SK-N-SH (cell line): ENCODE results near the gene DCAF5.

Experiments
- EZH2phosphoT487 ChIP-seq: fragments of 200-600 bp; sonication (generic); IDR thresholded peaks from 2 replicates; pipeline ENCODE4 v1.6.1; 2017; ENCODE audit warnings: low read depth, mixed run types, mild to moderate bottlenecking, antibody characterized with exemption, moderate library complexity, borderline replicate concordance
- FOSL2 ChIP-seq: IDR thresholded peaks from 2 replicates; pipeline ENCODE4 v1.4.0; 2012; ENCODE audit warnings: low read depth, mild to moderate bottlenecking, moderate library complexity, borderline replicate concordance
- FOXM1 ChIP-seq: IDR thresholded peaks from 2 replicates; pipeline ENCODE4 v1.4.0; 2012; ENCODE audit warnings: low read depth, mild to moderate bottlenecking
- GABPA ChIP-seq: IDR thresholded peaks from 2 replicates; pipeline ENCODE4 v1.4.0; 2012; ENCODE audit warnings: low read depth, mild to moderate bottlenecking
- POLR2AphosphoS5 ChIP-seq: IDR thresholded peaks from 2 replicates; pipeline ENCODE4 v1.6.1; 2012; ENCODE audit warnings: low read depth, low read length
- SIN3A ChIP-seq: IDR thresholded peaks from 2 replicates; pipeline ENCODE4 v1.6.1; 2012; ENCODE audit warnings: low read depth, mild to moderate bottlenecking, low read length, moderate library complexity, borderline replicate concordance
- TAF1 ChIP-seq: IDR thresholded peaks from 2 replicates; pipeline ENCODE4 v1.6.1; 2012; ENCODE audit warnings: low read depth, mild to moderate bottlenecking, low read length, moderate library complexity, borderline replicate concordance
- TF ChIP-seq, protein P1 (sequence below): fragments of 200-600 bp; sonication (generic); IDR thresholded peaks from 2 replicates; pipeline ENCODE4 v1.6.1; 2017; ENCODE audit warnings: antibody characterized with exemption, mild to moderate bottlenecking, moderate library complexity
- TF ChIP-seq, protein P2 (sequence below): IDR thresholded peaks from 2 replicates; pipeline ENCODE4 v1.6.1; 2012; ENCODE audit warnings: mild to moderate bottlenecking, low read depth, low read length, moderate library complexity

DNA sequence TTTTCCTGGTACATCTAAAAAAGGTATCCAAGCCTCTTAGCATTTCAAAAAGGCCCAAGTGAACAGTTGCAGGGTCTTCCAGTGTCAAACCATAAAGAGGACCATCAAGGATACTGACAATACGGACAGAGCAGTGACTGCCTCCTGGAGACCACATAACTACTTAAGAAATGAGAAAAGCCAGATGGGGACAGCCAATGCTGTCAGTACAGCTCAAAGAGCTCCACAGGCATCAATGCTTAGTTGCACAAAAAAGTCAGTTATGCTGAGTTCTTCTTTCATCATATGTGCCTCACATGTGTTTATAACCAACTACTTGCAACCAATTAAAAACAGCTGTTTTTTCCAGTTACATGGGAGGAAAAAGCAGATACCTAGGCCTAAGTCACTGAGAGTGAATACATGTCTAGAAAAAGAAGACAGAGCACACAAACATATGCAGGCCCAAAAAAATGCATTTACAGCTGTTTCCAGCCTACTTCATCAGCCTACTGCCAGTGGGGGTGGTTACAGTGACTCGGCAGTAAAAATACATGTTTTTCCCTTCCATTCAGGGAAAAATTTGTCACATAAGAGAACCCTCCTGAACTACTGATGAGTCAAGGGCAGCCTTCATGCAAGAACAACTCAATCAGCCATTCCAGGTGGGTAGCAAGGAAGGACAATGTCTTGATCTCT, 84.0 kb downstream of the DCAF5 start:
- no peak for TF ChIP-seq GABPA
- TF ChIP-seq EZH2phosphoT487 = no peak
- TF ChIP-seq, protein P1, sequence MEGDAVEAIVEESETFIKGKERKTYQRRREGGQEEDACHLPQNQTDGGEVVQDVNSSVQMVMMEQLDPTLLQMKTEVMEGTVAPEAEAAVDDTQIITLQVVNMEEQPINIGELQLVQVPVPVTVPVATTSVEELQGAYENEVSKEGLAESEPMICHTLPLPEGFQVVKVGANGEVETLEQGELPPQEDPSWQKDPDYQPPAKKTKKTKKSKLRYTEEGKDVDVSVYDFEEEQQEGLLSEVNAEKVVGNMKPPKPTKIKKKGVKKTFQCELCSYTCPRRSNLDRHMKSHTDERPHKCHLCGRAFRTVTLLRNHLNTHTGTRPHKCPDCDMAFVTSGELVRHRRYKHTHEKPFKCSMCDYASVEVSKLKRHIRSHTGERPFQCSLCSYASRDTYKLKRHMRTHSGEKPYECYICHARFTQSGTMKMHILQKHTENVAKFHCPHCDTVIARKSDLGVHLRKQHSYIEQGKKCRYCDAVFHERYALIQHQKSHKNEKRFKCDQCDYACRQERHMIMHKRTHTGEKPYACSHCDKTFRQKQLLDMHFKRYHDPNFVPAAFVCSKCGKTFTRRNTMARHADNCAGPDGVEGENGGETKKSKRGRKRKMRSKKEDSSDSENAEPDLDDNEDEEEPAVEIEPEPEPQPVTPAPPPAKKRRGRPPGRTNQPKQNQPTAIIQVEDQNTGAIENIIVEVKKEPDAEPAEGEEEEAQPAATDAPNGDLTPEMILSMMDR = no peak
- no peak for TF ChIP-seq FOXM1
- no peak for TF ChIP-seq POLR2AphosphoS5
- TF ChIP-seq FOSL2 = no peak
- TF ChIP-seq SIN3A = no peak
- TF ChIP-seq, protein P2, sequence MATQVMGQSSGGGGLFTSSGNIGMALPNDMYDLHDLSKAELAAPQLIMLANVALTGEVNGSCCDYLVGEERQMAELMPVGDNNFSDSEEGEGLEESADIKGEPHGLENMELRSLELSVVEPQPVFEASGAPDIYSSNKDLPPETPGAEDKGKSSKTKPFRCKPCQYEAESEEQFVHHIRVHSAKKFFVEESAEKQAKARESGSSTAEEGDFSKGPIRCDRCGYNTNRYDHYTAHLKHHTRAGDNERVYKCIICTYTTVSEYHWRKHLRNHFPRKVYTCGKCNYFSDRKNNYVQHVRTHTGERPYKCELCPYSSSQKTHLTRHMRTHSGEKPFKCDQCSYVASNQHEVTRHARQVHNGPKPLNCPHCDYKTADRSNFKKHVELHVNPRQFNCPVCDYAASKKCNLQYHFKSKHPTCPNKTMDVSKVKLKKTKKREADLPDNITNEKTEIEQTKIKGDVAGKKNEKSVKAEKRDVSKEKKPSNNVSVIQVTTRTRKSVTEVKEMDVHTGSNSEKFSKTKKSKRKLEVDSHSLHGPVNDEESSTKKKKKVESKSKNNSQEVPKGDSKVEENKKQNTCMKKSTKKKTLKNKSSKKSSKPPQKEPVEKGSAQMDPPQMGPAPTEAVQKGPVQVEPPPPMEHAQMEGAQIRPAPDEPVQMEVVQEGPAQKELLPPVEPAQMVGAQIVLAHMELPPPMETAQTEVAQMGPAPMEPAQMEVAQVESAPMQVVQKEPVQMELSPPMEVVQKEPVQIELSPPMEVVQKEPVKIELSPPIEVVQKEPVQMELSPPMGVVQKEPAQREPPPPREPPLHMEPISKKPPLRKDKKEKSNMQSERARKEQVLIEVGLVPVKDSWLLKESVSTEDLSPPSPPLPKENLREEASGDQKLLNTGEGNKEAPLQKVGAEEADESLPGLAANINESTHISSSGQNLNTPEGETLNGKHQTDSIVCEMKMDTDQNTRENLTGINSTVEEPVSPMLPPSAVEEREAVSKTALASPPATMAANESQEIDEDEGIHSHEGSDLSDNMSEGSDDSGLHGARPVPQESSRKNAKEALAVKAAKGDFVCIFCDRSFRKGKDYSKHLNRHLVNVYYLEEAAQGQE = no peak
- TF ChIP-seq TAF1 = no peak
